ENCODE results near the gene PHKA1.

DNA sequence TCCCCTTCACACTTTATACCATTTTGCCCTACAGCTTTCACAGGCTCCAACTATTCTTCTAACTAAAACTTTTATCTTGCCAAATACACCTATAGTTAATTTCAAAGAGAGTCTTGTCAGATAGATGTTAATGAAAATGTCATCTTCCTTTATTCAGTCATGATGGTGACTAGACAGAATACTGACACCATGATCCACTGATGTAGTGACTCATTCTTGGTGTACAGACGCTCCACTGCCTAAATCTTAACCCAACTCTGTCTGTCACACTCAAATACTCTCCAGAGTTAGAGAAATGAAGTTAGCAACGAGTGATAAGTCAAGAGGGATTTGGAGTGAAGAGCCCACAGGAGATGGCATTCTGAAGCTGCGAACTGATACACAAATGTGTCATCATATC, 109.4 kb downstream of the PHKA1 start:
- TF ChIP-seq EP300 (conservative IDR thresholded peaks at IDR 0.05; ENCODE audit: poor library complexity, severe bottlenecking) (no peak), EZH2 (IDR thresholded peaks at IDR 0.05; ENCODE audit: borderline replicate concordance, insufficient read depth, low read length, poor library complexity, severe bottlenecking) (no peak), MXI1 (conservative IDR thresholded peaks at IDR 0.05; ENCODE audit: poor library complexity, severe bottlenecking) (no peak), POLR2AphosphoS5 (IDR thresholded peaks at IDR 0.05) (no peak)
- TF ChIP-seq, protein P1, sequence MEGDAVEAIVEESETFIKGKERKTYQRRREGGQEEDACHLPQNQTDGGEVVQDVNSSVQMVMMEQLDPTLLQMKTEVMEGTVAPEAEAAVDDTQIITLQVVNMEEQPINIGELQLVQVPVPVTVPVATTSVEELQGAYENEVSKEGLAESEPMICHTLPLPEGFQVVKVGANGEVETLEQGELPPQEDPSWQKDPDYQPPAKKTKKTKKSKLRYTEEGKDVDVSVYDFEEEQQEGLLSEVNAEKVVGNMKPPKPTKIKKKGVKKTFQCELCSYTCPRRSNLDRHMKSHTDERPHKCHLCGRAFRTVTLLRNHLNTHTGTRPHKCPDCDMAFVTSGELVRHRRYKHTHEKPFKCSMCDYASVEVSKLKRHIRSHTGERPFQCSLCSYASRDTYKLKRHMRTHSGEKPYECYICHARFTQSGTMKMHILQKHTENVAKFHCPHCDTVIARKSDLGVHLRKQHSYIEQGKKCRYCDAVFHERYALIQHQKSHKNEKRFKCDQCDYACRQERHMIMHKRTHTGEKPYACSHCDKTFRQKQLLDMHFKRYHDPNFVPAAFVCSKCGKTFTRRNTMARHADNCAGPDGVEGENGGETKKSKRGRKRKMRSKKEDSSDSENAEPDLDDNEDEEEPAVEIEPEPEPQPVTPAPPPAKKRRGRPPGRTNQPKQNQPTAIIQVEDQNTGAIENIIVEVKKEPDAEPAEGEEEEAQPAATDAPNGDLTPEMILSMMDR (IDR thresholded peaks at IDR 0.05; ENCODE audit: poor library complexity, severe bottlenecking): no peak
